COLO668 (cell line): Measurements from ENCODE around the gene CPT1C.
"Not testable (repeated sequence)": the region's sequence is repeated elsewhere in the genome, so short reads cannot be mapped to it uniquely, and the experiment has no call there.

Source experiments
- DNase-seq: peaks from one replicate; lab custom pipeline; 2025; ENCODE audit not compliant: unreplicated experiment; lab: John Stamatoyannopoulos, UW

Gene CPT1C

DNA sequence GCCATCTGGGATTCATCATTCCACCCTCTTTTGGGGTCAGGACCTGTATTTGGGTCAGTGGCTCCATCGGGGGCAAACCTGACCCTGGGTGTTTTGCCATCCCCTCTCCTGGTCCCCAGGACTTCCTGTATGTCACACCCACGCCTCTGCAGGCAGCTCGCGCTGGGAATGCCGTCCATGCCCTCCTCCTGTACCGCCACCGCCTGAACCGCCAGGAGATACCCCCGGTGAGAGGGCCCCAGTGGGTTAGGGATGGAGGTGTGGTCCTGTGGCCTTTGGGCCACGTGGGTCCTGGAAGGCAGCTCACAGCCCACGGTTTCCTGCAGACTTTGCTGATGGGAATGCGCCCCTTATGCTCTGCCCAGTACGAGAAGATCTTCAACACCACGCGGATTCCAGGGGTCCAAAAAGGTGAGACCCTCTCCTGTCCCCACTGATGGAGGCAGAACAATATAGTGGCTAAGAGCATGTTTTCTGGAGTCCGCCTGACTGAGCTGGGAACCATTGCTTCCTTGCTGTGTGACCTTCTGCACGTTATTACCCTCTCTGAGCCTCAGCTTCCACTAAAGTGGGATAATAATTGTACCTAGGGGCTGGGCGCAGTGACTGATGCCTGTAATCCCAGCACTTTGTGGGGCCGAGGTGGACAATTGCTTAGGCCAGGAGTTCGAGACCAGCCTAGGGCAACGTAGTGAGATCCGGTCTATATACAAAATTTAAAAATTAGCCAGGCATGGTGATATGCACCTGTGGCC, 14.1 kb downstream of the CPT1C start:
- no peak for DNase-seq

DNA sequence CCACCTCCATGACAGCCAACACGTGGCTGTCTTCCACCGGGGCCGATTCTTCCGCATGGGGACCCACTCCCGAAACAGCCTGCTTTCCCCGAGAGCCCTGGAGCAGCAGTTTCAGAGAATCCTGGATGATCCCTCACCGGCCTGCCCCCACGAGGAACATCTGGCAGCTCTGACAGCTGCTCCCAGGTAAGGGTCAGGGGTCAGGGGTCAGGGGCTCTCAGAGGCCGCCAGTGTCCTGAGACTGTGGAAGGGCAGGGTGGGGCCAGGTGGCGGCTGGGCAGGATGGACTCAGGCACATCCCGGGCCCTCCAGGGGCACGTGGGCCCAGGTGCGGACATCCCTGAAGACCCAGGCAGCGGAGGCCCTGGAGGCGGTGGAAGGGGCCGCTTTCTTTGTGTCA, 15.0 kb downstream of the CPT1C start:
- DNase-seq, result no peak

DNA sequence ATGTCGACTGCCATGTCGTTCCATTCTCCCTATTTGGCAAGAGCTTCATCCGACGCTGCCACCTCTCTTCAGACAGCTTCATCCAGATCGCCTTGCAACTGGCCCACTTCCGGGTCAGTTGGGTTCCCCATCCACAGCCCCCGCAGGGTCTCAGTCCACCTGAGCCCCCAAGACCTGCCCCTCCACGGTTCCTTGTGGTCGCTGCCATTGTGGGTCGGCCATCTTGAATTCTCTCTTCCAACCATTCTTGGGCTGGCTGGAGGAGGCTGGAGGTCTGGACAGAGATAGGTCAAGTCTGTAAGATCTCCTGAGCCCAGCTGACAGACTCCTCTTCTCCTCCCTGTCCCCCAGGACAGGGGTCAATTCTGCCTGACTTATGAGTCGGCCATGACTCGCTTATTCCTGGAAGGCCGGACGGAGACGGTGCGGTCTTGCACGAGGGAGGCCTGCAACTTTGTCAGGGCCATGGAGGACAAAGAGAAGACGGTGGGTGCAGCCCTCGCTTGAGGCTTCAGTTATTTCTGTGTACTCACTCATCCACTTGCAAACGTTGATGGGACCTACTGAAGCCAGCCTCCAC, 19.5 kb downstream of the CPT1C start:
- DNase-seq, result no peak

GRCh38 chr19:49712397-49712859, 21.5 kb downstream of the CPT1C start:
- DNase-seq, result peak; percentile 27

GRCh38 chr19:49713236-49713845, 22.4 kb downstream of the CPT1C start:
- no peak for DNase-seq

DNA sequence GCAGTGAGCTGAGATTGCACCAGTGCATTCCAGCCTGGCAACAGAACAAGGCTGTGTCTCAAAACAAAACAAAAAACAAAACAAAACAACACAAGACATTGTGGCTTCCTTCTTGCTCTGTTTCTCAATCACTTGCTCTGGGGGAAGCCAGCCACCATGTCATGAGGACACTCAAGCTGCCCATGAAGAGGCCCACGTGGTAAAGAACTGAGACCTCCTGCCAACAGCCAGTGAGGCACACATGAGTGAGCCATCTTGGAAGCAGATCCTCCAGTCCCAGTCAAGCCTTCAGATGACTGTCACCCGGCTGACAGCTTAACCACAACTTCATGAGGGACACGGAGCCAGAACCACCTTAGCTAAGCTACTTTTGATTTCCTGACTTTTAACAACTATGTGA, 25.2 kb downstream of the CPT1C start:
- DNase-seq, result no peak

- DNase-seq, result no peak
These were observed 27.6 kb downstream of the CPT1C start for GRCh38 chr19:49718511-49718910.

GRCh38 chr19:49718991-49719390, 28.1 kb downstream of the CPT1C start:
- DNase-seq, result no peak

DNA sequence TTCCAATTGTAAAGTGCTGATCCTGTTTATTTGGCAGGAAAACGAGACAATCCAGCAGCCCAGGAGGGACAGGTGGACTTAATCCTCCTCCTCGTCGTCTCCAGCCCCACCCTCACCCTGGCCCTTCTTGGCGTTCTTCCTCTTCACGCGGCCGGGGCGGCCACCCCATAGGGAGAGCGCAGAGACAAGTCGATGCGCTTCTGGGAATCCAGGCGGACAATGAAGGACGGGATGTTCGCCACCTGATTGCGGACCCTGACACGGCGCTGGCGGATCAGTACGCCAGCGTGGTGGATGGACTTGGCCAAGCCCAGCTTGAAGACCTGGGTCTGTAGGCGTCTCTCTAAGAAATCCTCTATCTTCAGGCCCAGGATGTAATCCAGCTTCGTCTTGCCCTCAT, 28.5 kb downstream of the CPT1C start:
- DNase-seq, result not testable (repeated sequence)

DNA sequence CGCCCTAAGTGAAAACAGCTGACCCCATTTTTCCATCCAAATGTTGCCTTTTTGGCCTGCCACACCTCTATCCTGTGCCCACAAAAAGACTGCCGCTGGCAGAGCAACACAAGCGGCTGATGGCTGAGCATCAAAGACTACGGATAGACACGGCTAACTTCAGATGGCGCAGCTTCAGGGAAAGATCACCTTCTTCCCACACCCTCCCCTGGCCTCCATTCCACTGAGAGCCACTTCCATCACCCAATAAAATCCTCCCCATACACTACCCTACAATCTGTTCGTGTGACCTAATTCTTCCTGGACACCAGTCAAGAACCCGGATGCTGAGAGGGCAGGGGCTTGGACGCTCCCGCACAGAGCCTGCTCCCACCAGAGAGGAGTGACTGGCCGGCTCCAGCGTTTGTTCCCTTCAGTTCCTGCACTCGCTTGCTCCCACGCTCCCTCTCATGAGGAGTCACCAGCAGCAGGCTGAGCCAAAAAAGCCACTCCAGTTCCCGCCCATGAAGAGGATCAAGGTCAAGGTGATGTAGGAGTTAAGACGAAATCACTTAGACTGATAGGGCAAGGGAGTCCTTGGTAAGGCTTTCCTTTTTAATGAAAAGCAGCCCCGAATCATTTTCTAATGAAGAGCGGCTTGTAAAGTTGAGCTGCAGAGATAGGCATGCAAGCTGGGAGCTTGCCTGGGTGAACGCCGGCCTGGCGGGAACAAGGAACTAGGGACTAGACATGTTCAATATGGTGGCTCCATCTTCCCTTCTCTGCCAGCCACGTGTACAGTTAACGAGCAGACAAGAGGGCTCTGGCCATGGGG, 36.5 kb downstream of the CPT1C start:
- no peak for DNase-seq

- no peak for DNase-seq
These were observed 39.2 kb downstream of the CPT1C start for GRCh38 chr19:49730166-49730565.

- DNase-seq, result no peak
These were observed 47.4 kb downstream of the CPT1C start for GRCh38 chr19:49738268-49738667.

DNA sequence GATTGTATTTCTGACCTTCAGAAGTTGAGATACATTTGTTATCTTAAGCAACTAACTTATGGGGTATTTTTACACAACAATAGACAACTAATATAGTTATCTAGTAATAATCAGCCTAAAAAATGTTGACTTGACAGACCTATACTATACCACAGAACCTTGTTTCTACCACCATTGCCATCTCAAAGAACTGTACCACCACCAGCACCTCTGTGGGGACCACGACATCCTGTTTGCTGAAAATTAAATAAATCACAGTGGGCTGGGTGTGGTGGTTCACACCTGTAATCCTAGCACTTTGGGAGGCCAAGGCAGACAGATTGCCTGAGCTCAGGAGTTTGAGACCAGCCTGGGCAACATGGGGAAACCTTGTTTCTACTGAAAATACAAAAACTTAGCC, 48.2 kb downstream of the CPT1C start:
- no peak for DNase-seq

GRCh38 chr19:49739933-49740332, 49.0 kb downstream of the CPT1C start:
- no peak for DNase-seq

DNA sequence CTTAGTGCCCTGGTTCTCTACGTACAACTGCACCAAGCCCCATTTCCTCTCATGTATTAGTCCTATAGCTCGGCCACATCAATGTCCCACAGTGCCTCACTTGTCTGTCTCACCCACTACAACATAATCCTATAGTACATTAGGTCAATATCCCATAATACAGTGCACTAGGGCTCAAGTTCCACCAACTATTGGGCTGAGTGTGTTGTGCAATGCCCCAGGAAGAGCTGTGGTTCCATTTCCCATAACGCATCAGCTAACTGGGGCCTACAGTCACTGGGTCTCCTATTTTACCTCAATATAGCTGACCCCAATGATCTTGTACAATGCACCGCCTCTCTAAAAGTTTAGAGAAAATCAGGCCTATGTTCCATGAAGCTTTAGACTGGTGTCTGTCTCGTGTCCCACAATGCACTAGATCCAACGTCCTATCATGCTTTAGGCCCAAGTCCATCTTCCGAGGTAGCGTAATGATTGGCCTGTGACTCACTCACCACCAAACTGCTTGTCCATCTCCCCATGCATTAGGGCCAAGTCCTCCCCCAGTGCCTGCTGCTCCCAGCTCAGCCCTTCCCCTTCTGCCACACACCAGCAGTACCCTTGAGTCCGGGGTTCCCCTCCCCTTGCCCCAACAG, 50.4 kb downstream of the CPT1C start:
- no peak for DNase-seq

DNA sequence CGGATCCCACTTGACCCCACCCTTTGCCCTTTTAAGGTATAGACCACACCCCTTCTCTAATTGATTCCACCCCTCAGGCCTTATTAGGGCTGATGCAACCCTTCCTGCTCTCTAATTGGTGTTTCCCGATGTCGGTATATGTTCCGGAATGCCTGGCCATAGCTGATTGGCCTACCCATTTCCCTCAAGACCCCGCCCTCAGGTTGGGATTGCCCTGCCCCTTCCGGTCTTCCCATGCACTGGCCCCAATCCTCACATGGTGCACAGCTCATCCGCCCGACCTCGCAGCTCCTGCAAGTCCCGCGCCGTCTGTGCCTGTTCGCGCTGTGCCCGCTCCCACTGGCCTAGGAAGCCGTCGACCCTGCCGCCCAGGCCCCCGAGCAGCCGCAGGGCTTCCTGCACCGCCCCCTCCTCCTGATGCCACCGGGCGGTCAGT, 54.0 kb downstream of the CPT1C start:
- no peak for DNase-seq

GRCh38 chr19:49746206-49746958, 55.5 kb downstream of the CPT1C start:
- DNase-seq, result peak; percentile 35

GRCh38 chr19:49749055-49749716, 58.3 kb downstream of the CPT1C start:
- no peak for DNase-seq

DNA sequence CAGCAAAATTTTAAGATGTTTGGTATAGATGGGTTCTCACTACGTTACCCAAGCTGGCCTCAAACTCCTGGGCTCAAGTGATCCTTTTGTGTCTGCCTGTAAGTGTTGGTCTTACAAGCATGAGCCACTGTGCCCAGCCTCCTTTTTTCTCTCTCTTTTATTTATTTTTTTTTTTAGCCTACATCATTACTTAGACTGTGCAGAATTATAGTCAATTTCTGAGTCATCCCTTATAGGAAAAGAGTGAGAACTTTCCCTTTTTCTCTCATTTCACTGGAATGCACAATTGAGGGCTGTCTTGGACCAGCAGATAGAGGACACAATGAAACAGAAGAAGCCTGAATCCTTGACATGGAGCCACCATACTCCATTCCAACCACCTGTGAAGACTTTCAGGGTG, 58.9 kb downstream of the CPT1C start:
- no peak for DNase-seq

GRCh38 chr19:49752701-49753100, 61.8 kb downstream of the CPT1C start:
- no peak for DNase-seq
